Neutrophil (primary cell): ENCODE results near the gene ALOX5.
A peak's percentile ranks its signal among the peaks of the same experiment; 100 is the strongest.

Experiments used
- H3K27ac ChIP-seq: fragments of 200-600 bp; sonication (generic); 2 replicates; pipeline ENCODE4 v1.5.1; 2016; ENCODE audit warnings: mild to moderate bottlenecking, moderate library complexity
- H3K27me3 ChIP-seq: fragments of 200-600 bp; sonication (generic); 2 replicates; pipeline ENCODE4 v1.6.0; 2016; ENCODE audit warnings: mild to moderate bottlenecking
- H3K36me3 ChIP-seq: fragments of 200-600 bp; sonication (generic); 2 replicates; pipeline ENCODE4 v1.5.1; 2017
- H3K4me1 ChIP-seq, 2 experiments: fragments of 200-600 bp in 1 of 2; sonication (generic) in 1 of 2; 1 replicate in 1 of 2; 2 replicates in 1 of 2; pipeline versions ENCODE4 v1.5.1 to v1.6.1; 2013 to 2016; ENCODE audit warnings: low read depth in 1 of 2, low read length in 1 of 2, mild to moderate bottlenecking in 1 of 2, moderate library complexity in 1 of 2; ENCODE audit not compliant: control insufficient read depth in 1 of 2, insufficient read depth in 1 of 2
- H3K4me3 ChIP-seq, 2 experiments: fragments of 200-600 bp in 1 of 2; sonication (generic) in 1 of 2; 1 replicate in 1 of 2; 2 replicates in 1 of 2; pipeline ENCODE4 v1.5.1; 2013 to 2016; ENCODE audit warnings: low read depth in 1 of 2, low read length in 1 of 2, mild to moderate bottlenecking in 1 of 2, moderate library complexity in 1 of 2
- H3K9me3 ChIP-seq: fragments of 200-600 bp; sonication (generic); 2 replicates; pipeline ENCODE4 v1.5.1; 2016
- CTCF ChIP-seq: fragments of 200-600 bp; sonication (generic); IDR thresholded peaks from 2 replicates; pipeline ENCODE4 v1.5.1; 2016; ENCODE audit warnings: antibody characterized with exemption

ALOX5 gene

GRCh38 chr10:45444976-45445898, 71.2 kb downstream of the ALOX5 start:
- peak overlapping the region; percentile 51 for H3K27ac ChIP-seq
- H3K4me1 ChIP-seq, result peaks cover under 1 to 3% of the 10 kb centered on the region in 2 experiments
- H3K9me3 ChIP-seq, result no peaks in the 10 kb centered on the region
- H3K4me3 ChIP-seq, result no peak overlapping the region
- H3K27me3 ChIP-seq, result no peaks in the 10 kb centered on the region
- no peak for TF ChIP-seq CTCF
- H3K36me3 ChIP-seq, result peaks cover 81% of the 10 kb centered on the region

GRCh38 chr10:45446858-45447257, 72.8 kb downstream of the ALOX5 start:
- no peaks in the 10 kb centered on the region for H3K9me3 ChIP-seq
- H3K27ac ChIP-seq, result peak overlapping the region; percentile 37
- peaks cover 16 to 19% of the 10 kb centered on the region in 2 experiments for H3K4me1 ChIP-seq
- no peaks in the 10 kb centered on the region for H3K27me3 ChIP-seq
- no peak for TF ChIP-seq CTCF
- peaks cover 65% of the 10 kb centered on the region for H3K36me3 ChIP-seq
- H3K4me3 ChIP-seq, result no peak overlapping the region

GRCh38 chr10:45447416-45447815, 73.4 kb downstream of the ALOX5 start:
- Histone ChIP-seq H3K4me1 (peaks cover 22 to 25% of the 10 kb centered on the region in 2 experiments), H3K27ac (peak overlapping the region; percentile 37), H3K9me3 (no peaks in the 10 kb centered on the region), H3K27me3 (no peaks in the 10 kb centered on the region), H3K4me3 (no peak overlapping the region), H3K36me3 (peaks cover 59% of the 10 kb centered on the region)
- TF ChIP-seq CTCF, result no peak

GRCh38 chr10:45450866-45451265, 76.8 kb downstream of the ALOX5 start:
- H3K36me3 ChIP-seq, result peaks cover 25% of the 10 kb centered on the region
- no peaks in the 10 kb centered on the region for H3K9me3 ChIP-seq
- H3K27ac ChIP-seq, result peak overlapping the region; percentile 73
- H3K4me1 ChIP-seq, result peaks cover 42 to 45% of the 10 kb centered on the region in 2 experiments
- TF ChIP-seq CTCF, result no peak
- no peak overlapping the region for H3K4me3 ChIP-seq
- no peaks in the 10 kb centered on the region for H3K27me3 ChIP-seq

- H3K36me3 ChIP-seq, result peaks cover 25% of the 10 kb centered on the region
- TF ChIP-seq CTCF, result no peak
- no peaks in the 10 kb centered on the region for H3K9me3 ChIP-seq
- no peaks in the 10 kb centered on the region for H3K27me3 ChIP-seq
- peaks cover 42 to 45% of the 10 kb centered on the region in 2 experiments for H3K4me1 ChIP-seq
- H3K4me3 ChIP-seq, result no peak overlapping the region
- H3K27ac ChIP-seq, result peak overlapping the region; percentile 73
These were observed 77.4 kb downstream of the ALOX5 start for GRCh38 chr10:45451407-45451806.
